Prostate gland (tissue), 2 donors: ENCODE measurements around the gene GPR142. TPM values are rescaled to one million over a fixed set of nuclear protein-coding genes. Genes with fewer than 3 reads are reported as not detected.

Source experiments
- DNase-seq: peaks from one replicate; pipeline ENCODE4 v3.0.0-alpha.2; 2019; ENCODE audit warnings: low spot score
- H3K27ac ChIP-seq, 2 donors: fragments of 200-600 bp; sonication (generic); 2 replicates each; pipeline ENCODE4 v1.5.1; 2017 to 2019
- H3K27me3 ChIP-seq: fragments of 200-600 bp; sonication (generic); replicated peaks from 2 replicates; pipeline ENCODE4 v1.5.1; 2019; ENCODE audit not compliant: insufficient read depth
- H3K36me3 ChIP-seq, 2 donors: fragments of 200-600 bp; sonication (generic); 1 replicate in 1 of 2; 2 replicates in 1 of 2; pipeline versions ENCODE4 v1.5.1 to v1.8.1; 2017 to 2019
- H3K4me1 ChIP-seq: fragments of 200-600 bp; sonication (generic); replicated peaks from 2 replicates; pipeline ENCODE4 v1.5.1; 2019
- H3K4me3 ChIP-seq, 2 donors: fragments of 200-600 bp; sonication (generic); 2 replicates each; pipeline ENCODE4 v1.5.1; 2017 to 2019
- H3K9me3 ChIP-seq: fragments of 200-600 bp; sonication (generic); 2 replicates; pipeline ENCODE4 v1.5.1; 2017
- POLR2A ChIP-seq: fragments of 450-650 bp; IDR thresholded peaks from one replicate; pipeline ENCODE4 v1.6.1; 2016; ENCODE audit warnings: antibody characterized with exemption, mild to moderate bottlenecking
- POLR2AphosphoS5 ChIP-seq: sonication (generic); formaldehyde crosslinking; IDR thresholded peaks from one replicate; pipeline ENCODE4 v1.6.1; 2017; ENCODE audit warnings: antibody characterized with exemption
- WGBS: methylation state at CpG from one replicate; pipeline ENCODE4 v1.1.5; 2018; 5-methylcytosine and 5-hydroxymethylcytosine counted together
- intact Hi-C: fragments of 100-400 bp; cut with DNase I; formaldehyde crosslinking; loops from one replicate; pipeline ENCODE4 v1.14.2; 2022
- total RNA-seq, 2 donors: library from RNA; depleted of rRNA; stranded (reverse); fragments of >200 nt; gene quantifications; one replicate each; pipeline ENCODE4 v1.1.0, GENCODE V29; 2016
- TF ChIP-seq, protein P1 (sequence below), 4 experiments: fragments of 200-600 bp in 2 of 4; fragments of 450-650 bp in 2 of 4; sonication (generic) in 2 of 4; IDR thresholded peaks; 1 replicate in 3 of 4; 2 replicates in 1 of 4; pipeline ENCODE4 v1.5.1; 2016 to 2019; ENCODE audit warnings: antibody characterized with exemption in 4 of 4, mild to moderate bottlenecking in 2 of 4, moderate library complexity in 2 of 4

The GPR142 gene
- total RNA-seq, 2 donors from 2014 or later = 3.6 TPM; not detected in 1

- no peaks in the 10 kb centered on the region for H3K27me3 ChIP-seq
- intact Hi-C loops = no loop called here
- H3K36me3 ChIP-seq = no peaks in the 10 kb centered on the region
- DNase-seq = no peak
- WGBS = 90% methylated on average over 11 of the region's 11 CpGs
- H3K4me3 ChIP-seq = no peak overlapping the region
- no peak overlapping the region for H3K27ac ChIP-seq
- H3K9me3 ChIP-seq = no peaks in the 10 kb centered on the region
- TF ChIP-seq, protein P1, sequence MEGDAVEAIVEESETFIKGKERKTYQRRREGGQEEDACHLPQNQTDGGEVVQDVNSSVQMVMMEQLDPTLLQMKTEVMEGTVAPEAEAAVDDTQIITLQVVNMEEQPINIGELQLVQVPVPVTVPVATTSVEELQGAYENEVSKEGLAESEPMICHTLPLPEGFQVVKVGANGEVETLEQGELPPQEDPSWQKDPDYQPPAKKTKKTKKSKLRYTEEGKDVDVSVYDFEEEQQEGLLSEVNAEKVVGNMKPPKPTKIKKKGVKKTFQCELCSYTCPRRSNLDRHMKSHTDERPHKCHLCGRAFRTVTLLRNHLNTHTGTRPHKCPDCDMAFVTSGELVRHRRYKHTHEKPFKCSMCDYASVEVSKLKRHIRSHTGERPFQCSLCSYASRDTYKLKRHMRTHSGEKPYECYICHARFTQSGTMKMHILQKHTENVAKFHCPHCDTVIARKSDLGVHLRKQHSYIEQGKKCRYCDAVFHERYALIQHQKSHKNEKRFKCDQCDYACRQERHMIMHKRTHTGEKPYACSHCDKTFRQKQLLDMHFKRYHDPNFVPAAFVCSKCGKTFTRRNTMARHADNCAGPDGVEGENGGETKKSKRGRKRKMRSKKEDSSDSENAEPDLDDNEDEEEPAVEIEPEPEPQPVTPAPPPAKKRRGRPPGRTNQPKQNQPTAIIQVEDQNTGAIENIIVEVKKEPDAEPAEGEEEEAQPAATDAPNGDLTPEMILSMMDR (IDR thresholded peaks at IDR 0.05) = no peak
- TF ChIP-seq POLR2A = no peak
- TF ChIP-seq POLR2AphosphoS5 = no peak
- H3K4me1 ChIP-seq = no peaks in the 10 kb centered on the region
These were observed 23.7 kb downstream of the GPR142 start for GRCh38 chr17:74390680-74391653.

DNA sequence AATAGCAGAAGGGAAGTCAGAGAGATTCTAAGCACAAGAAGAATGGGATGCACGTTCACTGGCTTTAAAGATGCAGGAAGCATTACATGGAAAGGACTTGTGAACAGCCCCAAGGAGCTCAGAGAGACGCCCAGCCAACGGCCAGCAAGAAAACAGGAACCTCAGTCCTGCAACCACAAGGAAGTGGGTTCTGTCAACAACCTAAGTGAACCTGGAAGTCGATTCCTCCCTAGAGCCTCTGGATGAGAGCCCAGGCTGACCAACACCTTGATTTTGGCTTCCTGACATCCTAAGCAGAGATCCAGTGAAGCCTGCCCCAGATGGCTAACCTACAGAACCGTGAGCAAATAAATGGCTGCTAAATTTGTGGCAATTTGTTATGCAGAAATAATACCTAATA is 24.5 kb downstream of the GPR142 start:
- no peaks in the 10 kb centered on the region for H3K9me3 ChIP-seq
- no peak for DNase-seq
- intact Hi-C loops = no loop called here
- H3K27me3 ChIP-seq = no peaks in the 10 kb centered on the region
- H3K4me3 ChIP-seq = no peak overlapping the region
- TF ChIP-seq POLR2A (no peak), POLR2AphosphoS5 (no peak)
- TF ChIP-seq, protein P1 (IDR thresholded peaks at IDR 0.05) = no peak
- 65% methylated on average over 5 of the region's 5 CpGs for WGBS
- H3K4me1 ChIP-seq = no peaks in the 10 kb centered on the region
- no peak overlapping the region for H3K27ac ChIP-seq
- no peaks in the 10 kb centered on the region for H3K36me3 ChIP-seq

GRCh38 chr17:74392848-74393247 is 25.5 kb downstream of the GPR142 start:
- TF ChIP-seq POLR2A (no peak), POLR2AphosphoS5 (no peak)
- TF ChIP-seq, protein P1 (IDR thresholded peaks at IDR 0.05) = no peak
- H3K4me3 ChIP-seq = no peak overlapping the region
- no peak for DNase-seq
- no peak overlapping the region for H3K27ac ChIP-seq
- WGBS = 73% methylated on average over 5 of the region's 5 CpGs
- H3K36me3 ChIP-seq = no peaks in the 10 kb centered on the region
- no peaks in the 10 kb centered on the region for H3K4me1 ChIP-seq
- intact Hi-C loops = no loop called here
- no peaks in the 10 kb centered on the region for H3K27me3 ChIP-seq
- H3K9me3 ChIP-seq = no peaks in the 10 kb centered on the region

- no peak for DNase-seq
- Histone ChIP-seq H3K4me1 (no peaks in the 10 kb centered on the region), H3K27me3 (no peaks in the 10 kb centered on the region), H3K36me3 (no peaks in the 10 kb centered on the region), H3K4me3 (no peak overlapping the region), H3K9me3 (no peaks in the 10 kb centered on the region), H3K27ac (no peak overlapping the region)
- TF ChIP-seq POLR2AphosphoS5 (no peak), POLR2A (no peak)
- TF ChIP-seq, protein P1 (IDR thresholded peaks at IDR 0.05) = no peak
- intact Hi-C loops = no loop called here
- WGBS = 46% methylated on average over 6 of the region's 6 CpGs
These were observed 26.1 kb downstream of the GPR142 start for GRCh38 chr17:74393346-74393942.
